BLaER1 treated with 17β-estradiol and CSF1 and Interleukin-3, amounts not matched to agents 10 nM and 100 nM (cell line): ENCODE data around the gene EPB41L4A.

Experiments used
- H3K27ac ChIP-seq, 11 experiments: shearing (Covaris generic); formaldehyde crosslinking; 2 replicates each; pipeline ENCODE4 v1.8.1; 2022
- H3K27me3 ChIP-seq, 11 experiments: shearing (Covaris generic); formaldehyde crosslinking; 2 replicates each; pipeline ENCODE4 v1.8.1; 2022
- H3K36me3 ChIP-seq, 11 experiments: shearing (Covaris generic); formaldehyde crosslinking; 2 replicates each; pipeline ENCODE4 v1.8.1; 2022
- H3K4me1 ChIP-seq, 10 experiments: shearing (Covaris generic); formaldehyde crosslinking; 2 replicates each; pipeline ENCODE4 v1.8.1; 2022
- H3K4me2 ChIP-seq, 11 experiments: shearing (Covaris generic); formaldehyde crosslinking; 2 replicates each; pipeline ENCODE4 v1.8.1; 2022
- H3K4me3 ChIP-seq, 10 experiments: shearing (Covaris generic); formaldehyde crosslinking; 2 replicates each; pipeline ENCODE4 v1.8.1; 2022
- H3K9ac ChIP-seq, 11 experiments: shearing (Covaris generic); formaldehyde crosslinking; 2 replicates each; pipeline ENCODE4 v1.8.1; 2022
- H3K9me3 ChIP-seq, 11 experiments: shearing (Covaris generic); formaldehyde crosslinking; replicated peaks in 1 of 11; 2 replicates each; pipeline ENCODE4 v1.8.1; 2022
- H4K20me1 ChIP-seq, 11 experiments: shearing (Covaris generic); formaldehyde crosslinking; 2 replicates each; pipeline ENCODE4 v1.8.1; 2022
- Cebpa-rat ChIP-seq, 11 experiments: shearing (Covaris generic); IDR thresholded peaks; 2 replicates each; pipeline ENCODE4 v1.8.1; 2022

EPB41L4A gene

GRCh38 chr5:112283943-112284929, 134.8 kb downstream of the EPB41L4A start:
- Histone ChIP-seq H3K4me2 (no peak overlapping the region), H3K9ac (no peak overlapping the region), H3K27me3 (no peaks in the 10 kb centered on the region), H3K9me3 (no peaks in the 10 kb centered on the region), H3K36me3 (no peaks in the 10 kb centered on the region), H3K27ac (no peak overlapping the region), H4K20me1 (no peaks in the 10 kb centered on the region), H3K4me3 (no peak overlapping the region), H3K4me1 (peaks cover 0 to 18% (median 8%) of the 10 kb centered on the region in 10 experiments; a peak in 9 of 20 replicates)
- no peak for TF ChIP-seq Cebpa-rat (IDR thresholded peaks at IDR 0.05)

- no peaks in the 10 kb centered on the region for H4K20me1 ChIP-seq
- H3K4me1 ChIP-seq = peaks cover 0 to 18% (median 8%) of the 10 kb centered on the region in 10 experiments; a peak in 9 of 20 replicates
- no peak overlapping the region for H3K9ac ChIP-seq
- H3K27me3 ChIP-seq = no peaks in the 10 kb centered on the region
- no peaks in the 10 kb centered on the region for H3K36me3 ChIP-seq
- H3K4me2 ChIP-seq = no peak overlapping the region
- no peak overlapping the region for H3K4me3 ChIP-seq
- TF ChIP-seq Cebpa-rat (IDR thresholded peaks at IDR 0.05) = no peak
- no peak overlapping the region for H3K27ac ChIP-seq
- no peaks in the 10 kb centered on the region for H3K9me3 ChIP-seq
Measured at GRCh38 chr5:112283034-112283582, 136.0 kb downstream of the EPB41L4A start.

- H3K9me3 ChIP-seq = no peaks in the 10 kb centered on the region
- H3K4me1 ChIP-seq = peaks cover 0 to 26% (median 10%) of the 10 kb centered on the region in 10 experiments; a peak in 10 of 20 replicates
- no peak for TF ChIP-seq Cebpa-rat (IDR thresholded peaks at IDR 0.05)
- H3K27me3 ChIP-seq = no peaks in the 10 kb centered on the region
- H3K36me3 ChIP-seq = no peaks in the 10 kb centered on the region
- H3K4me2 ChIP-seq = no peak overlapping the region
- H3K9ac ChIP-seq = no peak overlapping the region
- H3K4me3 ChIP-seq = no peak overlapping the region
- H3K27ac ChIP-seq = no peak overlapping the region
- no peaks in the 10 kb centered on the region for H4K20me1 ChIP-seq
Measured at GRCh38 chr5:112279082-112279481, 140.0 kb downstream of the EPB41L4A start.

GRCh38 chr5:112276991-112277390, 142.1 kb downstream of the EPB41L4A start:
- H3K27me3 ChIP-seq = no peaks in the 10 kb centered on the region
- no peaks in the 10 kb centered on the region for H3K36me3 ChIP-seq
- no peaks in the 10 kb centered on the region for H4K20me1 ChIP-seq
- no peak overlapping the region for H3K9ac ChIP-seq
- H3K27ac ChIP-seq = no peak overlapping the region
- TF ChIP-seq Cebpa-rat (IDR thresholded peaks at IDR 0.05) = no peak
- no peak overlapping the region for H3K4me3 ChIP-seq
- H3K9me3 ChIP-seq = no peaks in the 10 kb centered on the region
- H3K4me1 ChIP-seq = peaks cover 0 to 19% (median 9%) of the 10 kb centered on the region in 10 experiments; a peak in 10 of 20 replicates
- H3K4me2 ChIP-seq = peak overlapping the region in 2 of 11 experiments; percentile 9 to 31; a peak in 3 of 22 replicates

- Histone ChIP-seq H4K20me1 (no peaks in the 10 kb centered on the region), H3K9ac (no peak overlapping the region), H3K9me3 (no peaks in the 10 kb centered on the region), H3K4me1 (peaks cover 0 to 8% (median 2%) of the 10 kb centered on the region in 10 experiments; a peak in 6 of 20 replicates), H3K4me2 (no peak overlapping the region), H3K27me3 (no peaks in the 10 kb centered on the region), H3K36me3 (no peaks in the 10 kb centered on the region), H3K27ac (no peak overlapping the region), H3K4me3 (no peak overlapping the region)
- no peak for TF ChIP-seq Cebpa-rat (IDR thresholded peaks at IDR 0.05)
Measured at GRCh38 chr5:112275671-112276070, 143.4 kb downstream of the EPB41L4A start.

- Histone ChIP-seq H3K4me2 (no peak overlapping the region), H3K4me1 (no peaks in the 10 kb centered on the region), H3K9me3 (no peaks in the 10 kb centered on the region), H3K9ac (no peak overlapping the region), H4K20me1 (no peaks in the 10 kb centered on the region), H3K4me3 (no peak overlapping the region), H3K36me3 (no peaks in the 10 kb centered on the region), H3K27ac (no peak overlapping the region), H3K27me3 (no peaks in the 10 kb centered on the region)
- TF ChIP-seq Cebpa-rat (IDR thresholded peaks at IDR 0.05) = no peak
Measured at GRCh38 chr5:112270299-112271293, 148.5 kb downstream of the EPB41L4A start.

- Histone ChIP-seq H3K9me3 (no peaks in the 10 kb centered on the region), H3K9ac (no peak overlapping the region), H3K4me2 (no peak overlapping the region), H3K27me3 (no peaks in the 10 kb centered on the region), H3K27ac (no peak overlapping the region), H3K4me1 (no peaks in the 10 kb centered on the region), H3K36me3 (no peaks in the 10 kb centered on the region), H4K20me1 (no peaks in the 10 kb centered on the region), H3K4me3 (no peak overlapping the region)
- TF ChIP-seq Cebpa-rat (IDR thresholded peaks at IDR 0.05) = no peak
Measured at GRCh38 chr5:112267231-112267630, 151.8 kb downstream of the EPB41L4A start.

GRCh38 chr5:112264666-112265065, 154.4 kb downstream of the EPB41L4A start:
- H3K4me3 ChIP-seq = no peak overlapping the region
- no peaks in the 10 kb centered on the region for H3K9me3 ChIP-seq
- no peaks in the 10 kb centered on the region for H4K20me1 ChIP-seq
- no peak for TF ChIP-seq Cebpa-rat (IDR thresholded peaks at IDR 0.05)
- no peaks in the 10 kb centered on the region for H3K4me1 ChIP-seq
- no peak overlapping the region for H3K4me2 ChIP-seq
- no peak overlapping the region for H3K9ac ChIP-seq
- H3K27me3 ChIP-seq = no peaks in the 10 kb centered on the region
- no peak overlapping the region for H3K27ac ChIP-seq
- no peaks in the 10 kb centered on the region for H3K36me3 ChIP-seq

GRCh38 chr5:112264151-112264550, 154.9 kb downstream of the EPB41L4A start:
- Histone ChIP-seq H3K27me3 (no peaks in the 10 kb centered on the region), H3K9me3 (no peaks in the 10 kb centered on the region), H3K36me3 (no peaks in the 10 kb centered on the region), H3K27ac (no peak overlapping the region), H3K4me3 (no peak overlapping the region), H3K4me2 (no peak overlapping the region), H3K4me1 (no peaks in the 10 kb centered on the region), H3K9ac (no peak overlapping the region), H4K20me1 (no peaks in the 10 kb centered on the region)
- TF ChIP-seq Cebpa-rat (IDR thresholded peaks at IDR 0.05) = no peak
